Suprapubic skin (tissue), 4 donors: Measurements from ENCODE around the gene SEC16B. TPM values are rescaled to one million over a fixed set of nuclear protein-coding genes. Genes with fewer than 3 reads are reported as not detected.

Source experiments
- DNase-seq, 2 donors: peaks; one replicate each; pipeline ENCODE4 v3.0.0-alpha.2; 2019; ENCODE audit warnings: low spot score in 2 of 2
- H3K27ac ChIP-seq: fragments of 200-600 bp; sonication (generic); one replicate; pipeline ENCODE4 v1.5.1; 2019
- H3K27me3 ChIP-seq: fragments of 200-600 bp; sonication (generic); one replicate; pipeline ENCODE4 v1.5.1; 2019
- H3K36me3 ChIP-seq: fragments of 200-600 bp; sonication (generic); one replicate; pipeline ENCODE4 v1.5.1; 2019
- H3K4me1 ChIP-seq: fragments of 200-600 bp; sonication (generic); one replicate; pipeline ENCODE4 v1.5.1; 2019
- H3K4me3 ChIP-seq: fragments of 200-600 bp; sonication (generic); one replicate; pipeline ENCODE4 v1.5.1; 2019; ENCODE audit warnings: mild to moderate bottlenecking
- H3K9me3 ChIP-seq: fragments of 200-600 bp; sonication (generic); one replicate; pipeline ENCODE4 v1.5.1; 2019
- EP300 ChIP-seq: sonication (generic); formaldehyde crosslinking; IDR thresholded peaks from one replicate; pipeline ENCODE4 v1.6.1; 2017; ENCODE audit warnings: antibody characterized with exemption
- POLR2A ChIP-seq, 2 donors: fragments of 450-650 bp; IDR thresholded peaks; one replicate each; pipeline ENCODE4 v1.6.1; 2017; ENCODE audit warnings: antibody characterized with exemption in 2 of 2, mild to moderate bottlenecking in 2 of 2, moderate library complexity in 2 of 2
- POLR2AphosphoS5 ChIP-seq, 3 donors: sonication (generic); formaldehyde crosslinking; IDR thresholded peaks; one replicate each; pipeline ENCODE4 v1.6.1; 2017; ENCODE audit warnings: antibody characterized with exemption in 3 of 3
- WGBS: methylation state at CpG from one replicate; pipeline ENCODE4 v1.1.5; 2018; 5-methylcytosine and 5-hydroxymethylcytosine counted together
- total RNA-seq, 4 donors: library from RNA; depleted of rRNA; stranded (reverse); fragments of >200 nt; gene quantifications; one replicate each; pipeline ENCODE4 v1.1.0, GENCODE V29; 2016
- TF ChIP-seq, protein P1 (sequence below), 2 donors: fragments of 200-600 bp in 1 of 2; fragments of 450-650 bp in 1 of 2; sonication (generic) in 1 of 2; IDR thresholded peaks; one replicate each; pipeline ENCODE4 v1.5.1; 2016 to 2019; ENCODE audit warnings: antibody characterized with exemption in 2 of 2, mild to moderate bottlenecking in 1 of 2, moderate library complexity in 1 of 2

SEC16B gene
- total RNA-seq, 4 donors from 2014 or later = 1.7 to 6.4 (median 2.5) TPM

DNA sequence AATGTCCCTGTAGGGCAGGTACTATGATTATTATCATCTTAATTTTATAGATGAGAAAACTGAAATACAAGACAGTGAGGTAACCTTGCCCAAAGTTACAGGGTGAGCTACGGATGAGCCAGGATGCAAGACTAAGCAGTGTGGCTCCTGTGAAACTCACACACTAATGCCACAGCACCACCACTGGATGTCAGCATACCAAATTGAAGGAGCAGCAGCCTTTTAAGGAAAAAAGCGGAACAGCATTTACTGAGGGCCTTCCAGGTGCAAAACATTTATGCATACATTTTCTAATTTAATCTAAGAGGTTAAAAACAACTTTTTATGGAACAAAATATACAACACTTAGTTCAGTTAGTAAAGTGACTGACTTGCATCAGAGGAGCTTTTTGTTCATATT is 41.7 kb downstream of the SEC16B start:
- no peak for DNase-seq
- H3K27ac ChIP-seq = no peak overlapping the region
- no peaks in the 10 kb centered on the region for H3K9me3 ChIP-seq
- TF ChIP-seq, protein P1, sequence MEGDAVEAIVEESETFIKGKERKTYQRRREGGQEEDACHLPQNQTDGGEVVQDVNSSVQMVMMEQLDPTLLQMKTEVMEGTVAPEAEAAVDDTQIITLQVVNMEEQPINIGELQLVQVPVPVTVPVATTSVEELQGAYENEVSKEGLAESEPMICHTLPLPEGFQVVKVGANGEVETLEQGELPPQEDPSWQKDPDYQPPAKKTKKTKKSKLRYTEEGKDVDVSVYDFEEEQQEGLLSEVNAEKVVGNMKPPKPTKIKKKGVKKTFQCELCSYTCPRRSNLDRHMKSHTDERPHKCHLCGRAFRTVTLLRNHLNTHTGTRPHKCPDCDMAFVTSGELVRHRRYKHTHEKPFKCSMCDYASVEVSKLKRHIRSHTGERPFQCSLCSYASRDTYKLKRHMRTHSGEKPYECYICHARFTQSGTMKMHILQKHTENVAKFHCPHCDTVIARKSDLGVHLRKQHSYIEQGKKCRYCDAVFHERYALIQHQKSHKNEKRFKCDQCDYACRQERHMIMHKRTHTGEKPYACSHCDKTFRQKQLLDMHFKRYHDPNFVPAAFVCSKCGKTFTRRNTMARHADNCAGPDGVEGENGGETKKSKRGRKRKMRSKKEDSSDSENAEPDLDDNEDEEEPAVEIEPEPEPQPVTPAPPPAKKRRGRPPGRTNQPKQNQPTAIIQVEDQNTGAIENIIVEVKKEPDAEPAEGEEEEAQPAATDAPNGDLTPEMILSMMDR (IDR thresholded peaks at IDR 0.05) = no peak
- no peak for TF ChIP-seq EP300
- no peak for TF ChIP-seq POLR2A (IDR thresholded peaks at IDR 0.05)
- TF ChIP-seq POLR2AphosphoS5 (IDR thresholded peaks at IDR 0.05) = no peak
- H3K4me1 ChIP-seq = no peaks in the 10 kb centered on the region
- WGBS = 94% methylated on average over 2 of the region's 2 CpGs
- no peaks in the 10 kb centered on the region for H3K27me3 ChIP-seq
- no peak overlapping the region for H3K4me3 ChIP-seq
- H3K36me3 ChIP-seq = peaks cover 24% of the 10 kb centered on the region

- Histone ChIP-seq H3K27me3 (no peaks in the 10 kb centered on the region), H3K4me3 (no peak overlapping the region), H3K36me3 (peaks cover 14% of the 10 kb centered on the region), H3K27ac (no peak overlapping the region), H3K4me1 (no peaks in the 10 kb centered on the region), H3K9me3 (no peaks in the 10 kb centered on the region)
- WGBS = 75% methylated on average over 5 of the region's 5 CpGs
- TF ChIP-seq, protein P1 (IDR thresholded peaks at IDR 0.05) = no peak
- no peak for TF ChIP-seq POLR2AphosphoS5 (IDR thresholded peaks at IDR 0.05)
- no peak for TF ChIP-seq POLR2A (IDR thresholded peaks at IDR 0.05)
- TF ChIP-seq EP300 = no peak
- DNase-seq = no peak
Measured at GRCh38 chr1:177927021-177927596, 42.7 kb downstream of the SEC16B start.

- no peaks in the 10 kb centered on the region for H3K27me3 ChIP-seq
- TF ChIP-seq, protein P1 (IDR thresholded peaks at IDR 0.05) = no peak
- H3K9me3 ChIP-seq = no peaks in the 10 kb centered on the region
- no peaks in the 10 kb centered on the region for H3K4me1 ChIP-seq
- no peak for DNase-seq
- H3K4me3 ChIP-seq = no peak overlapping the region
- peaks cover 9% of the 10 kb centered on the region for H3K36me3 ChIP-seq
- H3K27ac ChIP-seq = no peak overlapping the region
Measured at GRCh38 chr1:177926201-177926600, 43.7 kb downstream of the SEC16B start.

GRCh38 chr1:177925006-177925405 is 44.9 kb downstream of the SEC16B start:
- Histone ChIP-seq H3K4me3 (no peak overlapping the region), H3K27me3 (no peaks in the 10 kb centered on the region), H3K27ac (no peak overlapping the region), H3K36me3 (peaks cover 9% of the 10 kb centered on the region), H3K9me3 (no peaks in the 10 kb centered on the region), H3K4me1 (no peaks in the 10 kb centered on the region)
- no peak for DNase-seq
- 57% methylated on average over 2 of the region's 2 CpGs for WGBS
- no peak for TF ChIP-seq EP300

- TF ChIP-seq POLR2AphosphoS5 (IDR thresholded peaks at IDR 0.05) = no peak
- no peak for TF ChIP-seq EP300
- TF ChIP-seq, protein P1 (IDR thresholded peaks at IDR 0.05) = no peak
- no peak for TF ChIP-seq POLR2A (IDR thresholded peaks at IDR 0.05)
- Histone ChIP-seq H3K27ac (no peak overlapping the region), H3K36me3 (no peaks in the 10 kb centered on the region), H3K9me3 (no peaks in the 10 kb centered on the region), H3K27me3 (no peaks in the 10 kb centered on the region), H3K4me3 (no peak overlapping the region), H3K4me1 (no peaks in the 10 kb centered on the region)
- DNase-seq = no peak
- WGBS = 84% methylated on average over 3 of the region's 3 CpGs
Measured at GRCh38 chr1:177923441-177923840, 46.4 kb downstream of the SEC16B start.

GRCh38 chr1:177922209-177922608 is 47.6 kb downstream of the SEC16B start:
- DNase-seq = no peak
- H3K9me3 ChIP-seq = no peaks in the 10 kb centered on the region
- H3K4me3 ChIP-seq = no peak overlapping the region
- no peaks in the 10 kb centered on the region for H3K36me3 ChIP-seq
- no peak overlapping the region for H3K27ac ChIP-seq
- H3K27me3 ChIP-seq = no peaks in the 10 kb centered on the region
- TF ChIP-seq, protein P1 (IDR thresholded peaks at IDR 0.05) = no peak
- TF ChIP-seq POLR2A (IDR thresholded peaks at IDR 0.05) (no peak), EP300 (no peak), POLR2AphosphoS5 (IDR thresholded peaks at IDR 0.05) (no peak)
- 90% methylated on average over 3 of the region's 3 CpGs for WGBS
- H3K4me1 ChIP-seq = no peaks in the 10 kb centered on the region
